ENCODE results near the gene GBGT1. TPM values are rescaled to one million over a fixed set of nuclear protein-coding genes. Genes with fewer than 3 reads are reported as not detected.

Gene GBGT1
- total RNA-seq, 1 donor from 2014 or later, result 32.8 TPM

GRCh38 chr9:133120501-133121197, 43.1 kb downstream of the GBGT1 start:
- Mint-ChIP-seq H3K4me1 (peaks cover 54% of the 10 kb centered on the region), H3K36me3 (no peaks in the 10 kb centered on the region)

GRCh38 chr9:133119846-133120500, 43.7 kb downstream of the GBGT1 start:
- peaks cover 54% of the 10 kb centered on the region for H3K4me1 Mint-ChIP-seq
- no peak for DNase-seq (ENCODE audit: low spot score in 2 of 2, unreplicated experiment in 2 of 2)
- no peaks in the 10 kb centered on the region for H3K27me3 Mint-ChIP-seq (ENCODE audit: low read depth)
- H3K36me3 Mint-ChIP-seq, result no peaks in the 10 kb centered on the region
- H3K4me3 Mint-ChIP-seq, result peak overlapping the region; percentile 75
- no peaks in the 10 kb centered on the region for H3K9me3 Mint-ChIP-seq
- peak overlapping the region; percentile 85 for H3K27ac Mint-ChIP-seq
- no peak for TF ChIP-seq CTCF (IDR thresholded peaks at IDR 0.05; ENCODE audit: unreplicated experiment)

More at GRCh38 chr9:133120501-133121197, 43.1 kb downstream of the GBGT1 start:
- no peaks in the 10 kb centered on the region for H3K9me3 Mint-ChIP-seq
- no peaks in the 10 kb centered on the region for H3K27me3 Mint-ChIP-seq (ENCODE audit: low read depth)
- peak overlapping the region; percentile 71 for H3K27ac Mint-ChIP-seq
- no peak for DNase-seq (ENCODE audit: low spot score in 2 of 2, unreplicated experiment in 2 of 2)
- H3K4me3 Mint-ChIP-seq, result peak overlapping the region; percentile 75
- no peak for TF ChIP-seq CTCF (IDR thresholded peaks at IDR 0.05; ENCODE audit: unreplicated experiment)

GRCh38 chr9:133119103-133119845, 44.4 kb downstream of the GBGT1 start:
- Mint-ChIP-seq H3K4me1 (peaks cover 55% of the 10 kb centered on the region), H3K27ac (peak overlapping the region; percentile 85), H3K27me3 (ENCODE audit: low read depth) (no peaks in the 10 kb centered on the region), H3K36me3 (no peaks in the 10 kb centered on the region), H3K4me3 (peak overlapping the region; percentile 75), H3K9me3 (no peaks in the 10 kb centered on the region)
- no peak for DNase-seq (ENCODE audit: low spot score in 2 of 2, unreplicated experiment in 2 of 2)
- TF ChIP-seq CTCF (IDR thresholded peaks at IDR 0.05; ENCODE audit: unreplicated experiment), result no peak

- peak overlapping the region; percentile 75 for H3K4me3 Mint-ChIP-seq
Measured at GRCh38 chr9:133118568-133118967, 45.1 kb downstream of the GBGT1 start.

GRCh38 chr9:133118179-133118520, 45.6 kb downstream of the GBGT1 start:
- no peak for TF ChIP-seq CTCF (IDR thresholded peaks at IDR 0.05; ENCODE audit: unreplicated experiment)
- Mint-ChIP-seq H3K27me3 (ENCODE audit: low read depth) (no peaks in the 10 kb centered on the region), H3K4me3 (no peak overlapping the region), H3K9me3 (no peaks in the 10 kb centered on the region), H3K36me3 (no peaks in the 10 kb centered on the region), H3K27ac (no peak overlapping the region), H3K4me1 (peaks cover 55% of the 10 kb centered on the region)
- no peak for DNase-seq (ENCODE audit: low spot score in 2 of 2, unreplicated experiment in 2 of 2)

More at GRCh38 chr9:133118568-133118967, 45.1 kb downstream of the GBGT1 start:
- no peak for DNase-seq (ENCODE audit: low spot score in 2 of 2, unreplicated experiment in 2 of 2)
- TF ChIP-seq CTCF (IDR thresholded peaks at IDR 0.05; ENCODE audit: unreplicated experiment), result no peak
- H3K9me3 Mint-ChIP-seq, result no peaks in the 10 kb centered on the region
- peaks cover 57% of the 10 kb centered on the region for H3K4me1 Mint-ChIP-seq
- peak overlapping the region; percentile 85 for H3K27ac Mint-ChIP-seq
- H3K36me3 Mint-ChIP-seq, result no peaks in the 10 kb centered on the region
- H3K27me3 Mint-ChIP-seq (ENCODE audit: low read depth), result no peaks in the 10 kb centered on the region

All from mesothelial cell of epicardium (in vitro differentiated cells).